HG02884 (cell line): ENCODE data around the gene ZNF764.
"Not testable (repeated sequence)": the region's sequence is repeated elsewhere in the genome, so short reads cannot be mapped to it uniquely, and the experiment has no call there.

Experiments
- ATAC-seq: cut with Tn5 transposase; IDR thresholded peaks from one replicate; pipeline ENCODE4 v1.9.1; 2021; ENCODE audit warnings: mild to moderate bottlenecking, moderate library complexity; ENCODE audit not compliant: unreplicated experiment

Gene ZNF764

DNA sequence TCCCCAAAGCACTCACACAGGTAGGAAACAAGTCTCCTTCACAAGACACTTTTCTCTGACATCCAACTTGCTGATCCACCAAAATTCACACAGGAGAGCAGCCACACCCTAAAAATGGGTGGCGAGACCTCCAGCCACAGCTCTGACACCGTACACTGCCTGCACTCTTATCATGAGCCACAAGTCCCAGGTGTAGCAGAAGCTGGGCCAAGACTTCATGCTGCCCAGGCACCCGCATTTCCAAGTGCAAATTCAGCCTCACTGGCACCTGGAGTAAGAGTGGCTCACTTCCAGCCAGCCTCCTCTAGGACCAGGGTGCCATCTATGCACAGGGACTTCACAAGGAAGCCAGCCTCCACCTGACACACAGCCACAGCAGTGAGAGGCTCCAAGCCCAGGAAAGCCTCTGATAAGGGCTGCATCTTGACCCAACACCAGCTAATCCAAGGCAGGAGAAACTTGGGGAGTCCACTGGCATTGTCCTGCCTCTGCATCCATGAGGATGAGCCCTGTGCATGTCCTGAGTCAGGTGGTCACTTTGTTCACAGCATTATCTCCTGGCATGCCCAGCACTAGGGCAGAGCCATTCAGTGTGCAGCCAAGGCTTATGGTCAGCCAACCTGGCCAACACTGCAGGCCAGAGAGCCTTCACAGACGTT is 29.2 kb downstream of the ZNF764 start:
- ATAC-seq: no peak

DNA sequence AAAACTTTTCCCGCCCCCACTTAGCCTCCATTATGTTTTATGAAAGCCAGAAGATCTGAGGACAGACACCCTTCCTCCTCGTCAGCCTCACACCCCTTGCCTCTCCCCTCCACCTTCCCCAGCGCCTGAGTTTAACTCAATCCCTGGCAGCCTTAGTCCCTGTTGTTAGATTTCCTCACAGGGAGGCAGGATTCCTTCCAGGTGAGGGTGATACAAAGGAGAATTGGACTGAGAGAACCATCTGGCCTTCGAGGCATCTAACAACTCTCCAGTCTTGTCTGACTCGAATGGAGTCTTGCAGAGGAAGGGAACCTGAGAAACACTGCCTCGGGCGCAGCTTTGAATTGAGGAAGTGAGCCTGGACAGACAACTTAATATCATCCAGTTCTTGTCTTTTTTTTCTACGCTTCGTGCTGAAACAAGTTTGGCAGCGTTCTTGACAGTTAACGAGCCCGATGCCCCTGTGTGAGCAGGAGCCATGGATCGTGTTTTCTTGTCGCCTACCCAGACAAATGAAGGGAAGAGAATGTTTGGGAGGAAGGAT is 30.5 kb downstream of the ZNF764 start:
- peak; percentile 20 for ATAC-seq

DNA sequence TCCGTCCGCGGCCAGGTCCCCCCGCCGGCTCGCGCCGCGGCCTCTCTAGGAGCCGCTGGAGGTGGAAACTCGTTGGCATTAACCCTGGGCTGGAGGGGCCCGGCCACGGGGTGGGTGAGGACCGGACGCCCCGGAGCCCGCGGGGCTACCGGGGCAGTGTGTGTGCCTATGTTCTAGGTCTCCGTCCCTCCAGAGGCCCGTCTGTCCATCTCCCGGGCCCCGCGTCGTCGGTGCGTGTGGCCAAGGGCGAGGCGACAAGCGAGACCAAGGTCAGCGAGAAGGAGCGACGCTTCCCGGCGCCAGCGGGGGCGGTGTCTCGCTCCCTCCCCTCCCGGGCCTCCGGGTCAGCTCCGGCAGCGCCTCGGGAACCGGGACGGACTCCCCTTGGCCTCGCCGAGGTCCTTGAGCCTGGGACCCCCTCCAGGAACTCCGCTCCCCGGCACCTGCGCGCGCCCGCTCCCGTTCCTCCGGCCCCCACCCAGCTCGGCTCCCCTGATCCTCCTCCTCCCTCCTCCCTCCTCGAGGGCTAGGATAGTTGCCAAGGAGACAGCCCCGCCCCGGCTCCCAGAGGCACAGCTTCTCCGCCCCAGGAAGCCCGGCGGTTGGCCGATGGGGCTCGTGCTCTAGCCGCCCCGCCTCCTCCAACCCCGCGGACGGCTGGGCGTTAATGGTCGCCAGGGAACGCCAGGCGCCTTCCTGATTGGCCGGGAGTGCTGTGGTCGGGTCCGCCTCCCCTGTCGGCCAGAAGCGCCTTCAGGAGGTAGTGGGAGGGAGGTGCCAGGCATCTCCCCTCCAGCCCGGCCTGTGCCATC is 31.1 kb downstream of the ZNF764 start:
- ATAC-seq: peak; percentile 74

DNA sequence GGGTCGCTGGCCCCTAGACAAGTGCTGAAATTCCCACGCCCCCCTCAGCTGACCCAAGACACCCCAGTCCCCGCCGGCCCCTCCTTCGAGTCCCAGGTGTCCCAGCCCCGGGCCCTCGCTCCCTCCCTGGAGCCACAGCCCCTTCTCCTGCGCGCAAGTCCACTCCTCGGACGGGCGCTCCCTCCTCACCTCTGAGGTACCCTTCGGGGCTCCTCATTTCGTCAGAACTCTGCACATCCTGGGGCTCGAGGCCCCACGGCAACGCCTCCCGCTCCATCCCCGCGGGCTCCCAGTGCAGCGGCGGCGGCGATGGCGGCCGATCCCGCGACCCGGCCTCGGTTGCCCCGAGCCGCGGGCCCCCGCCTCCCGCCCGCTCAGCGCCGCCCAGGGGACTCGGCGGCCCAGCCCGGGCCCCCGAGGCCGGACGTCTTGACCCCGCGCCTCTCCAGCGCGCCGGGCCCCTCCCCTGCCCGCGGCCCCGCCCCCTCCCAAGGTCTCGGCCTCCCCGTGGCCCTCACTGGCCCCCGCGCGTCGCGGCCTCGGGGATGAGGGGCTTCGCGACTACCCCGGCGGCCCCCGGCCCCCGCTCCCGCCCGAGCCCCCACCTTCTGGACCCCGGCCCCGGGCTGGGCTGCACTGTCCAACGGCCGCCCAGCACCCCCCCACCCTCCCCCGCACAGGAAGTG is 31.9 kb downstream of the ZNF764 start, which contains the start of gene ZNF768:
TSS of gene ZNF768 (minus strand) at position 430 of the 686 bp plus-strand sequence. CDS start at position 277, 153 bp downstream.
- no peak for ATAC-seq

DNA sequence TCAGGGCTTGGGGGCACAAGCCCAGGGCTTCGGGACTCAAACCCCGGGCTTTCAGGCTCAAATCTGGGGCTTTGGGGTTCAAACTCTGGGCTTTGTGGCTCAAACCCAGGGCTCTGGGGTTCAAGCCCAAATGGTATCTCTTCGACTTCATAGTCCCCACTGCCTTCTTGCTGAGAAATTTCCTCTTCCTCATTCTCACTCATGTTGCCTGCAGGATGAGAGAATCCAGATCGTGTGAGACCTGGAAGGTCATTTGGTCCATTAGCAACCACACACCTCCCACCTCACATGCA is 32.4 kb downstream of the ZNF764 start:
- no peak for ATAC-seq

DNA sequence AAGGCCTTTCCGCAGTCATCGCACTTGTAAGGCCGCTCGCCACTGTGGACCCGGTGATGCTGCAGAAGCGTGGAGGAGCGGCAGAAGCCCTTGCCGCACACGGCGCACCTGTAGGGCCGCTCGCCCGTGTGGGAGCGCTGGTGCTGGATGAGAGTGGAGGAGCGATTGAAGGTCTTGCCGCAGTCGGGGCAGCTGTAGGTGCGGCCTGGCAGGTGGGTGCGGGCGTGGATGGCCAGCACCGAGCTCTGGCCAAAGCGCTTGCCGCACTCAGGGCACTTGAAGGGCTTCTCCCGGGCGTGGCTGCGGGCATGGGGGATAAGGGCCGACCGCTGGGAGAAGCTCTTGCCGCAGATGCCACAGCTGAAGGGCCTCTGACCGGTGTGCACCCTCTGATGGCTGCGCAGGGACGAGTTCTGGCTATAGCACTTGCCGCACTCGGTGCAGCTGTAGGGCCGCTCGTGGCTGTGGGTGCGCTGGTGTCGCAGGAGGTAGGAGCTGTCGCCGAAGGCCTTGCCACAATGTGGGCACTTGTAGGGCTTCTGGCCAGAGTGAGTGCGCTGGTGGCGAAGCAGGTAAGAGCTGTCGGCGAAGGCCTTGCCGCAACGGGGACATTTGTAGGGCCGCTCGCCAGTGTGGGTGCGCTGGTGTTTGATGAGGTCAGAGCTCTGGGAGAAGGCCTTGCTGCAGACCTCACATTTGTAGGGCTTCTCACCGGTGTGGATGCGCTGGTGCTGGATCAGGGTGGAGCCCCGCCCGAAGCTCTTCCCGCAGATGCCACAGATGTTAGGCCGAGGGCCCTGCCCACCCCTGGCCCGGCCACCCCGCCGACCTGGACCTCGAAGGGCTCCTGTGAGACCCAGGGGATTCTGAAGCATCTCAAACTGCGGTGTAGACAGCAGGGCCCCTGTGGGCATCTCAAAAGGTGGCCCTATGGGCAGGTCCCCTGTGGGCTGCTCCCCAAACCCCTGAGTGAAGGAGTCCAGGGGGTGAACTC is 33.3 kb downstream of the ZNF764 start:
- no peak for ATAC-seq

DNA sequence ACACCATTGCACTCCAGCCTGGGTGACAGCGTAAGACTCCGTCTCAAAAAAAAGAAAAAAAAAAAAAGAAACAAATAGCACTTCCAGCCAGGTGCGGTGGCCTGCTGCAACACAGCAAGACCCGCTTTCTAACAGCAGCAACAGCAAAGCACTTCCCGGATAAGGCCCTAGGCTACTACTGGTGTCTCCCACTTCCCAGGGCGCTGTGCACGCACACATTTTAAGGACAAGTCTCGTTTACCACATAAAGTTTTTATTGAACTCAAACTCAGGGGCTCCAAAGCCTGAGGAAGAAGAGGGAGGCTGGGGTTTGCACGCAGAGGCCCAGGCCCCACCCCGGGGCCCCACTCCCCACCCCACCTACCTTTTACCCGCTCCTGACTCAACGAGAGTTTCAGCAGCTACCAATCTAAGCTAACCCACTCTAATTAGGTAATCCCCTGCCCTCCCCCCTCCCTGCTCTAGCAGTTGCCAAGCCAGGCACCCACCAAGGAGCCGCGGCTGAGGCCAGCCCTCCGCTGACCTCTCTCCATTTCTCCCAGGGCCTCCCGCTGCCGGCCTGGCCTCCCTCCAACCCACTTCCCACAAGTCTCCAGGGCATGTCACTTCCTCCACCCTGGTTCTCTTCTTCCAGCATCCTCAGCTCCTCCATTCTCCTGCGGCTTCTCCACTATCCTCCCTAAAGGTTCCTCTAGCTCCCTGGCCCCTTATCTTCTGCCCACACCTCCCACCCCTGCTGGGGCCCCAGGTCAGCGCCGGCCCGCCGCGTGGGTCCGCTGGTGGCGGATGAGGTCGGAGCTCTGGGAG is 34.2 kb downstream of the ZNF764 start:
- no peak for ATAC-seq

DNA sequence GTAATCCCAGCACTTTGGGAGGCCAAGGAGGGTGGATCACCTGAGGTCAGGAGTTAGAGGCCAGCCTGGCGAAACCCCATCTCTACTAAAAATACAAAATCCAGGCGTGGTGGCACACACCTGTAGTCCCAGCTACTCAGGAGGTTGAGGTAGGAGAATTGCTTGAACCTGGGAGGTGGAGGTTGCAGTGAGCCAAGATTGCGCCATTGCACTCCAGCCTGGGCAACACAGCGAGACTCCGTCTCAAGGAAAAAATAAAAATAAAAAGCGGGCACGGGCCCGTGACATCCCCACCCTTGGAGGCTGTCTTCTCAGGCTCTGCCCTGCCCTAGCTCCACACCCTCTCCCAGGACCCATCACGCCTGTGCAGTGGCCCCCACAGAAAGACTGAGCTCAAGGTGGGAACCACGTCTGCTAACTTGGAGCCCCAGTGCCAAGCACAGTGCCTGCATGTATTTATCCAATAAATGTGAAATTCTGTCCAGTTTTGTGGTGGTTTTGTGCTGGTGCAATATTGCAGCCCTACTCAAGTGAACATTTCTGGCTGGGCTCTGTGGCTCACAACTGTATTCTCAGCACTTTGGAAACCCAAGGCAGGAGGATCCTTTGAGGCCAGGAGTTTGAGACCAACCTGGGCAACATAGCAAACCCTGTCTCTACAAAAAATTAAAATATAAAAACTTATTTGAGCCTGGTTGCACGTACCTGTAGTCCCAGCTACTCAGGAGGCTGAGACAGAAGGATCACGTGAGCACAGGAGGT is 35.3 kb downstream of the ZNF764 start:
- not testable (repeated sequence) for ATAC-seq

DNA sequence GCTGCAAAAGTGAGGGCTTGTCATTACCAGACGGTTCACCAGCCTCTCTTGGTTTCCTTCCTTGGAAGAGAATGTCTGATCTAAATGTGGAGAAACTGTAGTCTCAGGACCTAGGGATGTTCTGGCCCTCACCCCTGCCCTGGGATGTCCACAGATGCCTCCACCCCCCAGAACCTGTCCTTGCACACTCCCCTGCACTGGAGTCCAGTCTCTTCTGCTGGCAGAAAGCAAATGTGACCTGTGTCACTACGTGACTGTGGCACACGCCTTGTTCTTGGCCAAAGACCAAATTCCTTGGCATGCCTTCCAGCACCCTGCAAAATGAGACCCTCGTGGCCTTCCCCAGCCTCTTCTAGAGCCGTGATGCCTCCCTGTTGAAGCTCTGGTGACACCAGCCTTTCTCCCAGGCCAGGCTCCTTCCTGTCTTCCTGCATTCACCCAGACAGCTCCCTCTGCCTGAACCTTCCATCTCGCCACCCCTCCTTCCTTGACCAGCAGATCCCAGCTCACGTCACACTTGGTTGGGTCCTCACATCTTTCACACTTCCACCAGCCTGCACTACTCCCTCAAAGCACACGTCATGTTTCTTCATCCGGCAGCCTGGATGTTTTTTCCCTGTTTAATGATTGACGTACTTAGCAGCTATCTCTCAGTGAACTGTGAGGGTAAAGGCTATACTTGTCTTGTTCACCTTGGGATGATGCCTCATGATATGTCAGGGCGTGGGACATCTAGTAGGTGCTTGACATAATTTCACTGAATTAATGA is 36.1 kb downstream of the ZNF764 start:
- no peak for ATAC-seq

DNA sequence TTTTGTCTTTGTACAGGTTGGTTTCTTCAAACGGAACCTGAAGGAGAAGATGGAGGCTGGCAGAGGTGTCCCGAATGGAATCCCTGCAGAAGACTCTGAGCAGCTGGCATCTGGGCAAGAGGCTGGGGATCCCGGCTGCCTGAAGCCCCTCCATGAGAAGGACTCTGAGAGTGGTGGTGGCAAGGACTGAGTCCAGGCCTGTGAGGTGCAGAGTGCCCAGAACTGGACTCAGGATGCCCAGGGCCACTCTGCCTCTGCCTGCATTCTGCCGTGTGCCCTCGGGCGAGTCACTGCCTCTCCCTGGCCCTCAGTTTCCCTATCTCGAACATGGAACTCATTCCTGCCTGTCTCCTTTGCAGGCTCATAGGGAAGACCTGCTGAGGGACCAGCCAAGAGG is 36.7 kb downstream of the ZNF764 start:
- ATAC-seq: no peak

DNA sequence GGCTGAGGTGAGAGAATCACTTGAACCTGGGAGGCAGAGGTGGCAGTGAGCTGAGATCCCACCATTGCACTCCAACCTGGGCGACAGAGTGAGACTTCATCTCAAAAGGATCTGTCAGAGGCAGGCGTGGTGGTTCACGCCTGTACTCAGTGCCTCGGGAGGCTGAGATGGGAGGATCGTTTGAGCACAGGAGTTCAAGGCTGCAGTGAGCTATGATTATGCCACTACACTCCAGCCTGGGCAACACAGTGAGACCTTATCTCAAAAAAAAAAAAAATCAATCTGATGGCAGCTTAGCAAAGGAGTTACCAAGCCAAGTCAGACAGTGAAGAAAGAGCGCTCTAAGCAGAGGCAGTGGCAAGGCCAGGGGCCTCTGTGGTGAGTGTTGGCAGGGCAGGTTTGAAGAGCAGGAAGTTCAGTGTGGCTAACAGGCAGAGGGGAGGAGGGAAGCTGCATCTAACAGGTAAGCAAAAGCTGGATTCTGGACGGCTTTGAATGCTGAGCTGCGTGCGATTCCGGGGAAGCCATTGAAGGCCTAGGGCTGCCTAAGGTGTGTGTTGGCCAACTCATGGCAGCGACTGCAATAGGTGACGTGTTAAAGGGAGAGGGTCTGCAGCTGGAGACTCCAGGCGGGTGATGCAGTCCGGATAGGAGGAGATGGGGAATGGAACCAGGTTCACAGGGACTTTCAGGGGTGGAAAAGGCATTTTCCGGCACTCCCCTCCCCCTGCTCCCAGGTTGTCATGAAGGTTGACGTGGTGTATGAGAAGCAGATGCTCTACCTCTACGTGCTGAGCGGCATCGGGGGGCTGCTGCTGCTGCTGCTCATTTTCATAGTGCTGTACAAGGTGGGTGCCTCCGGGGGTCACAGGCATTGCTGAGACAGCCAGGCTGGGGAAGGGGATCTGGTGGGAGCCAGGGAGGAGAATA is 38.8 kb downstream of the ZNF764 start:
- no peak for ATAC-seq

DNA sequence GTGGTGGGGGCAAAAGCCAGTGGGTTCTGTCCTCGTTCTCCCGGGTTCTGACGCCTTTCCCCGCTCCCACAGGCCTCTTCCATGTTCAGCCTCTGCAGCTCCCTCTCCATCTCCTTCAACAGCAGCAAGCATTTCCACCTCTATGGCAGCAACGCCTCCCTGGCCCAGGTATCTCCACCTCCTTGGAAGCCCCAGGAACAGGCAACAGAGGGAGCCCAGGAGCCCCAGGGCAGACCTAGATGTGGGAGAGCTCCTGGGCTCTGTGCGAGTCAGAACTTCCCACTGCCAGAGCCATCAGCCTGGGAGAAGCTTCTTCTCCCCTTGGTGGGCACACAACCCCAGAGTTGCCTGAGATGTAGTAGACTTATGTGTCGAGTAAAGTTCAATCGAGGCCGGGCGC is 39.6 kb downstream of the ZNF764 start:
- no peak for ATAC-seq

DNA sequence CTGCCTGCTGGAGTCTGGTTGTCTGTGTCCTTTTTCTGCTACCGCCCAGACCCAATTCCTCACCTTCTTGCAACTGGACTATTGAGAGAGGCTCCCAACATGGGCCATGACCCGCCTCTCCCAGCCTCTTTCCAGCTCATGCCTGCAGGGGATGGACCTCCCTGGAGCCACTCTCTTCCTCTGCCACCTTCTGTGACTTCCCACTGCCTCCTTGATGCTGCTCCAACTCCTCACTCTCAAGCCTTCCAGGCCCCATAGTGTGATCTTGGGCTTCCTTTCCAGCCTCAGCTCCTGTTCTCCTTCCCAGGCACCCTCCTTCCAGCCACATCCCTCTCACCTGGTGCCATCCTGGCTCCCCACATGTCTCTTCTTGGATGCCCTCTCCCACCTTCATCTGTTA is 42.9 kb downstream of the ZNF764 start:
- no peak for ATAC-seq

DNA sequence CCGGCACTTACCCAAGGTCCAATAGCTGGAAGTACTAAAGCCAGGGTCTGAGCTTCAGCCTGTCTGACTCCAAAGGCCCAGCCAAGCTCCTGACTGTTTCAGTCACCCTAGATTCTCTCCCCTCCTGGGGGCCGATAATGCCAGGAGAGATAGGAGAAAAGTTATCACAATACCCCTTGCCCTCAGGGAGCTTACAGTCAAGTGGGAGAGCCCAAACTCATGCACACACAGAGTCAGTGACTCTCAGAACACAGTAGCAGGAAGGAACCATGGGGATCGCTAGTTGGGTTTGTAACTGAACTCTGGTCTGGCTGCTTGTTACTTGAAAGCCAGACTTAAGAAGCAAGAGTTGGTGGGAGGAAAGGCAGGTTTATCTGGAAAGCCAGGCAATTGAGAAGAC is 46.7 kb downstream of the ZNF764 start:
- no peak for ATAC-seq

DNA sequence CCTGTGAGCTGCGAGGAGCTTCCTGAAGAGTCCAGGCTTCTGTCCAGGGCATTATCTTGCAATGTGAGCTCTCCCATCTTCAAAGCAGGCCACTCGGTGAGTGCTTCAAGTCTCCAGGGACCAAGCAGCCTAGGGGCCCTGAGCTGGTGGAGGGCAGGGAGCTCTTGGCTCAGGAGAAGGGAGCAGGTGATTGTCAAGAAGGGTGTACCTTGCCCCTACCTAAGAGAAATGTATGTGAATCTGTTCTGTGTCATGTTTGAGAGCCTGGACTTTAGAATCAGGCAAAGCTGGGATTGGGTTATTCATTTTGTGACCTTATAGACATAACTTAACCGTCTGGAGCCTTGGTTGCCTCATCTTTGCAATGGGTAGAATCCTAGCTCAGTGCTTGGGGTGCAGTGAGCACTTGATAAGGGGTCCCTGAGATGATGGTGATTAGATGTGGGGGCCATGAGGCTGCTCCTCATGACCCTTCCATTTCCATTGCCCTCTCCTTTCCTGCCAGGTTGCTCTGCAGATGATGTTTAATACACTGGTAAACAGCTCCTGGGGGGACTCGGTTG is 47.7 kb downstream of the ZNF764 start:
- no peak for ATAC-seq

DNA sequence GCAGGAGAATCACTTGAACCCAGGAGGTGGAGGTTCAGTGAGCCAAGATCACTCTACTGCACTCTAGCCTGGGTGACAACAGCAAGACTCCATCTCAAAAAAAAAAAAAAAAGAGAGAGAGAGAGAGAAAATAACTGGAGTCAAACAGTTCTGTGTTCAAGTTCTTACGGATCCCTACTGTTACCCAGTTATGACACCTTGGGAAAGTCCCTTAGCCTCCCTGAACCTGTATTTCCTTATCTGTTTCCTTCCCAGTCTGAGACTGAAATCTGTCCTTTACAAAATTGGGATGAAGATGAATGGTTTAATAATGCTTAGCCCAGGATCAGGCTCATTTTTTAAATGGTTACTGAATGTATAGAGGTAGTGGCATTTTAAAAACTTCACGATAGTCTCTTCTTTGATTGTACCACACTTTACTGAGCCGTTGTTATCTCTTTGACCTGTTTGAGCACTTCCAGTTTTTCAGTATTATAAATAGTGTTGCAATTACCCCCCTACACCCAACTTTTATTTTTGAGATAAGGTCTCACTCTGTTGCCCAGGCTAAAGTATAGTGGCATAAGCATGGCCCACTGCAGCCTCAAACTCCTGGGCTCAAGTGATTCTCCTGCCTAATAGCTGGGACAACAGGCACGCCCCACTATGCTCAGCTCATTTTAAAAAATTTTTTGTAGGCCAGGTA is 49.0 kb downstream of the ZNF764 start:
- ATAC-seq: no peak
